ENCODE results near the gene ATP6V0B. TPM values are rescaled to one million over a fixed set of nuclear protein-coding genes. Genes with fewer than 3 reads are reported as not detected.

The ATP6V0B gene
- total and polyA plus RNA-seq, 10 of the 15 experiments (the other 5 are each of a cell fraction or from before 2014, with no cell fraction given): 65.3 to 250 (median 144) TPM

GRCh38 chr1:43953361-43953760, 21.4 kb upstream of the ATP6V0B start:
- POLR2A ChIA-PET: interaction anchor here (0.6 kb wide), 1 partner anchor 583 kb away, joined by 6 read pairs; no protein-coding TSS in a partner anchor
- H3K79me2 ChIP-seq (ENCODE audit: control insufficient read depth, insufficient read depth, low read length): peaks cover 1% of the 10 kb centered on the region
- no peak for ATAC-seq
- CTCF ChIA-PET: interaction anchor here (0.7 kb wide), 1 partner anchor 8 kb away, joined by 3 read pairs; no protein-coding TSS in a partner anchor
- TF ChIP-seq ATF3 (IDR thresholded peaks at IDR 0.05; ENCODE audit: borderline replicate concordance, extremely low read depth, low read depth, low read length) (no peak), RB1 (IDR thresholded peaks at IDR 0.05; ENCODE audit: borderline replicate concordance) (no peak), RCOR1 (conservative IDR thresholded peaks at IDR 0.05; ENCODE audit: low read depth, low read length) (no peak), ZBTB33 (IDR thresholded peaks at IDR 0.05) (no peak), CHD2 (IDR thresholded peaks at IDR 0.05; ENCODE audit: borderline replicate concordance, low read depth, low read length) (no peak), ZBED1 (IDR thresholded peaks at IDR 0.05; ENCODE audit: borderline replicate concordance) (no peak), LARP7 (IDR thresholded peaks at IDR 0.05) (no peak), TCF12 (IDR thresholded peaks at IDR 0.05; ENCODE audit: low read depth, low read length) (no peak), FOXM1 (IDR thresholded peaks at IDR 0.05; ENCODE audit: low read depth, low read length) (no peak), BMI1 (IDR thresholded peaks at IDR 0.05; ENCODE audit: borderline replicate concordance) (no peak), RFX5 (IDR thresholded peaks at IDR 0.05; ENCODE audit: low read depth, low read length) (no peak)
- TF ChIP-seq, protein P1, sequence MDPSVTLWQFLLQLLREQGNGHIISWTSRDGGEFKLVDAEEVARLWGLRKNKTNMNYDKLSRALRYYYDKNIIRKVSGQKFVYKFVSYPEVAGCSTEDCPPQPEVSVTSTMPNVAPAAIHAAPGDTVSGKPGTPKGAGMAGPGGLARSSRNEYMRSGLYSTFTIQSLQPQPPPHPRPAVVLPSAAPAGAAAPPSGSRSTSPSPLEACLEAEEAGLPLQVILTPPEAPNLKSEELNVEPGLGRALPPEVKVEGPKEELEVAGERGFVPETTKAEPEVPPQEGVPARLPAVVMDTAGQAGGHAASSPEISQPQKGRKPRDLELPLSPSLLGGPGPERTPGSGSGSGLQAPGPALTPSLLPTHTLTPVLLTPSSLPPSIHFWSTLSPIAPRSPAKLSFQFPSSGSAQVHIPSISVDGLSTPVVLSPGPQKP (IDR thresholded peaks at IDR 0.05; ENCODE audit: low read depth, low read length): no peak
- peaks cover 1% of the 10 kb centered on the region; the same call in 1 of the 2 replicates for H3K4me1 ChIP-seq (ENCODE audit: control insufficient read depth, insufficient read depth, low read length)
- no TSS peak for BruUV-seq (replicated peaks)
- SMC1A ChIA-PET (ENCODE audit: uncharacterized antibody, unreplicated experiment): interaction anchor here (0.9 to 1.7 kb wide), 5 partner anchors 19 to 189 kb away, joined by 3 to 8 read pairs (median 3); no protein-coding TSS in a partner anchor
- in situ Hi-C loops (cut with MboI) (no loop called here), intact Hi-C loops (cut with micrococcal nuclease; ENCODE audit: unreplicated experiment) (no loop called here)
- no peak overlapping the region for H2AFZ ChIP-seq (ENCODE audit: control insufficient read depth, low read depth, low read length)
- H3K9me3 ChIP-seq (replicated peaks; ENCODE audit: control insufficient read depth, insufficient read depth, low read length): no peaks in the 10 kb centered on the region
- H3K36me3 ChIP-seq (ENCODE audit: control insufficient read depth in 2 of 2, insufficient read depth in 2 of 2, low read length in 1 of 2): peaks cover 0 to 10% of the 10 kb centered on the region in 2 experiments; a peak in 1 of 4 replicates
- RAD21 ChIA-PET (ENCODE audit: unreplicated experiment): interaction anchor here (1.3 kb wide), 1 partner anchor 52 kb away, joined by 4 read pairs; no protein-coding TSS in a partner anchor
- no peak overlapping the region for H3K27ac ChIP-seq (ENCODE audit: control insufficient read depth, insufficient read depth)
- H4K20me1 ChIP-seq (ENCODE audit: control insufficient read depth, insufficient read depth): no peaks in the 10 kb centered on the region
- H3K4me3 ChIP-seq: no peak overlapping the region
- WGBS (ENCODE audit: insufficient coverage, insufficient replicate concordance, low lambda C conversion rate, missing lambda C conversion rate): 69% methylated on average over 3 of the region's 3 CpGs
- no peak for FAIRE-seq
- DNase-seq (ENCODE audit: low read depth, low spot score): no peak
- H3K9ac ChIP-seq (ENCODE audit: control insufficient read depth, insufficient read depth, low read length): no peak overlapping the region
- no peaks in the 10 kb centered on the region for H3K27me3 ChIP-seq (replicated peaks in 1 of 2; ENCODE audit: control insufficient read depth in 2 of 2, insufficient read depth in 2 of 2, low read length in 1 of 2)
- no peak overlapping the region for H3K4me2 ChIP-seq (ENCODE audit: control insufficient read depth, insufficient read depth)

Measured in GM12878 (cell line).